MM.1S (cell line): ENCODE results near the gene SSBP3.
A peak's percentile ranks its signal among the peaks of the same experiment; 100 is the strongest.

Source experiments
- DNase-seq: peaks from one replicate; pipeline ENCODE4 v3.0.0-alpha.2; 2015
- H2AFZ ChIP-seq: fragments of 300-600 bp; sonication (generic); 2 replicates; pipeline ENCODE4 v1.6.0; 2016; ENCODE audit warnings: antibody characterized with exemption, low read length
- H3F3A ChIP-seq: fragments of 300-600 bp; sonication (generic); 2 replicates; pipeline ENCODE4 v1.6.1; 2016; ENCODE audit warnings: mild to moderate bottlenecking, antibody characterized with exemption, low read length, moderate library complexity, mixed read lengths; ENCODE audit not compliant: insufficient read depth
- H3K27ac ChIP-seq: fragments of 300-600 bp; sonication (generic); 2 replicates; pipeline ENCODE4 v1.5.1; 2016; ENCODE audit warnings: mild to moderate bottlenecking, low read length
- H3K27me3 ChIP-seq: fragments of 300-600 bp; sonication (generic); replicated peaks from 2 replicates; pipeline ENCODE4 v1.6.0; 2016; ENCODE audit warnings: low read length; ENCODE audit not compliant: insufficient read depth
- H3K36me3 ChIP-seq: fragments of 300-600 bp; sonication (generic); replicated peaks from 2 replicates; pipeline ENCODE4 v1.6.1; 2016; ENCODE audit warnings: mild to moderate bottlenecking, low read length, mixed read lengths; ENCODE audit not compliant: insufficient read depth
- H3K4me1 ChIP-seq: fragments of 300-600 bp; sonication (generic); 2 replicates; pipeline ENCODE4 v1.6.1; 2016; ENCODE audit warnings: low read length, mixed read lengths
- H3K4me2 ChIP-seq: fragments of 300-600 bp; sonication (generic); 2 replicates; pipeline ENCODE4 v1.6.0; 2016; ENCODE audit warnings: low read depth, low read length
- H3K4me3 ChIP-seq: fragments of 300-600 bp; sonication (generic); 2 replicates; pipeline ENCODE4 v1.5.1; 2016; ENCODE audit warnings: low read length, mixed read lengths
- H3K79me2 ChIP-seq: fragments of 300-600 bp; sonication (generic); 2 replicates; pipeline ENCODE4 v1.6.1; 2016; ENCODE audit warnings: mixed run types, low read length, mixed read lengths
- H3K9ac ChIP-seq: fragments of 300-600 bp; sonication (generic); 2 replicates; pipeline ENCODE4 v1.6.1; 2016; ENCODE audit warnings: low read length, mixed read lengths
- H3K9me2 ChIP-seq: fragments of 300-600 bp; sonication (generic); replicated peaks from 2 replicates; pipeline ENCODE4 v1.6.1; 2016; ENCODE audit warnings: mild to moderate bottlenecking, low read length, mixed read lengths; ENCODE audit not compliant: insufficient read depth
- H3K9me3 ChIP-seq: fragments of 300-600 bp; sonication (generic); replicated peaks from 2 replicates; pipeline ENCODE4 v1.6.1; 2016; ENCODE audit warnings: mild to moderate bottlenecking, low read length, mixed read lengths; ENCODE audit not compliant: insufficient read depth
- H4K20me1 ChIP-seq: fragments of 300-600 bp; sonication (generic); 2 replicates; pipeline ENCODE4 v1.6.1; 2016; ENCODE audit warnings: mild to moderate bottlenecking, low read length, moderate library complexity, mixed read lengths; ENCODE audit not compliant: insufficient read depth
- EZH2 ChIP-seq: fragments of 300-600 bp; sonication (generic); optimal IDR thresholded peaks from 2 replicates; pipeline ENCODE3; 2017; ENCODE audit warnings: low read depth, mild to moderate bottlenecking, antibody characterized with exemption, low read length, mixed read lengths
- EZH2phosphoT487 ChIP-seq: fragments of 300-600 bp; sonication (generic); IDR thresholded peaks from 2 replicates; pipeline ENCODE4 v1.6.1; 2018; ENCODE audit warnings: antibody characterized with exemption, low read length
- TF ChIP-seq, protein P1 (sequence below): fragments of 300-600 bp; sonication (generic); IDR thresholded peaks from 2 replicates; pipeline ENCODE4 v1.5.1; 2016; ENCODE audit warnings: antibody characterized with exemption, low read length, mixed read lengths

SSBP3 gene

DNA sequence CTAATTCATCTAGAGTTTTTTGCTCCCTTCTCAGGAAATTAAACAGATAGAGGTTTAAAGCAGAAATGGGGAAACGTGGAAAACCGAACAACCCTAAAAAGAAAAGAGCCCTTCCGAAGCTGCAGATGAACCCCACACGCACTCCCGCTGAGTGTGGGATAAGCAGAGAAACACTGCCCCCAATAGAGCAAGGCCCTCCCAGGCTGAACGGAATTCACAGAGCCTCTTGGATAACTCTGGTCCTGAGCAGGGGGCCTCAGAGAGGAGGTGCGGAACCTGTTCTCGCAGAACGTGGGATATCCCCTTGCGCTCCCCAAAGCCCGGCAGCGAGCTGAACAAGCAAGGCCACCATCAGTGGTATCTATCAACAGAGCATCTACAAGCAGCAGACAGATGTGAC is 44.9 kb downstream of the SSBP3 start:
- Histone ChIP-seq H3F3A (no peaks in the 10 kb centered on the region), H4K20me1 (0 out of 2 replicates have a peak, but pooled peaks cover 4% of the 10 kb centered on the region), H3K27me3 (no peaks in the 10 kb centered on the region), H3K4me3 (no peak overlapping the region), H3K4me1 (peaks cover 13% of the 10 kb centered on the region), H3K9me3 (no peaks in the 10 kb centered on the region), H3K36me3 (no peaks in the 10 kb centered on the region), H3K27ac (no peak overlapping the region), H3K79me2 (peaks cover 53% of the 10 kb centered on the region), H3K4me2 (no peak overlapping the region), H3K9me2 (no peaks in the 10 kb centered on the region), H2AFZ (no peak overlapping the region), H3K9ac (no peak overlapping the region)
- no peak for TF ChIP-seq EZH2
- TF ChIP-seq, protein P1, sequence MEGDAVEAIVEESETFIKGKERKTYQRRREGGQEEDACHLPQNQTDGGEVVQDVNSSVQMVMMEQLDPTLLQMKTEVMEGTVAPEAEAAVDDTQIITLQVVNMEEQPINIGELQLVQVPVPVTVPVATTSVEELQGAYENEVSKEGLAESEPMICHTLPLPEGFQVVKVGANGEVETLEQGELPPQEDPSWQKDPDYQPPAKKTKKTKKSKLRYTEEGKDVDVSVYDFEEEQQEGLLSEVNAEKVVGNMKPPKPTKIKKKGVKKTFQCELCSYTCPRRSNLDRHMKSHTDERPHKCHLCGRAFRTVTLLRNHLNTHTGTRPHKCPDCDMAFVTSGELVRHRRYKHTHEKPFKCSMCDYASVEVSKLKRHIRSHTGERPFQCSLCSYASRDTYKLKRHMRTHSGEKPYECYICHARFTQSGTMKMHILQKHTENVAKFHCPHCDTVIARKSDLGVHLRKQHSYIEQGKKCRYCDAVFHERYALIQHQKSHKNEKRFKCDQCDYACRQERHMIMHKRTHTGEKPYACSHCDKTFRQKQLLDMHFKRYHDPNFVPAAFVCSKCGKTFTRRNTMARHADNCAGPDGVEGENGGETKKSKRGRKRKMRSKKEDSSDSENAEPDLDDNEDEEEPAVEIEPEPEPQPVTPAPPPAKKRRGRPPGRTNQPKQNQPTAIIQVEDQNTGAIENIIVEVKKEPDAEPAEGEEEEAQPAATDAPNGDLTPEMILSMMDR = no peak
- no peak for TF ChIP-seq EZH2phosphoT487
- no peak for DNase-seq

DNA sequence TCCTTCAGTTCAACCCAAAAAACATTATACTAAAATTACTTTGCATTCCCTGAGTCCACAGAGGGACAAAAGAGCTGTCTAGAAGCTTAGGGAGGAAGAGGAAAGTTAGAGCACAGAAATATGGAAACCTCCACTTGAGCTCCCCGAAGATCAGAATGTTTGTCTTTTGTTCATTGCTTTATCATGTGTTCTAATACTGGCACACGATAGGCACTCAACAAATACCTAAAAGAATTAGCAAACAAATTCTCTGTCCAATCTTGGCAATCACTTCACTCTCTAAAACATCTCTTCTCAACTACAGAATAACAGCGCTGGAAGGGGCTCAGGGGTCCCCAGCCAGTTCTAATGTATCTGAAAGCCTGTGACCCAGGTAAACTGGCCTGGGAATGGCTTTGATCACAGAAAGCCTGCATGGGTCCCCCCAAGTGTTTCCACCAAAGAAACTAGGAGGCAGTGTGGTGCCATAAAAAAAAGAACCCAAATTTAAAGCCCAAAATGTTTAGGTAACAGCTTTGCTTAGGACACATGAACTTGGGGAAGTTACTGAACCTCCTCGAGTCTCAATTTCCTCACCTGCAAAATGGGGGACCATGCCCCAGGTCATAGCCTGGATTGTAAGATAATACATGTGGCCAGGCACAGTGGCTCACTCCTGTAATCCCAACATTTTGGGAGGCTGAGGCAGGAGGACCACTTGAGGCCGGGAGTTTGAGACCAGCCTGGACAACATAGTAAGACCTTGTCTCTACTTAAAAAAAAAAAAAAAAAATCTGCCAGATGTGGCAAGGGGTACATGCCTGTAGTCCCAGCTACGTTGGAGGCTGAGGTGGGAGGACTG is 45.8 kb downstream of the SSBP3 start:
- no peak overlapping the region for H2AFZ ChIP-seq
- no peak for TF ChIP-seq EZH2
- TF ChIP-seq EZH2phosphoT487 = no peak
- TF ChIP-seq, protein P1 = peak; percentile 15; the same call in 1 of the 2 replicates
- no peaks in the 10 kb centered on the region for H3F3A ChIP-seq
- no peak overlapping the region for H3K4me2 ChIP-seq
- no peak overlapping the region for H3K27ac ChIP-seq
- peaks cover 52% of the 10 kb centered on the region for H3K79me2 ChIP-seq
- H3K9me2 ChIP-seq = no peaks in the 10 kb centered on the region
- H3K9ac ChIP-seq = no peak overlapping the region
- DNase-seq = peak; percentile 42
- H3K27me3 ChIP-seq = no peaks in the 10 kb centered on the region
- peaks cover 13% of the 10 kb centered on the region for H3K4me1 ChIP-seq
- H3K9me3 ChIP-seq = no peaks in the 10 kb centered on the region
- 0 out of 2 replicates have a peak, but pooled peaks cover 4% of the 10 kb centered on the region for H4K20me1 ChIP-seq
- no peaks in the 10 kb centered on the region for H3K36me3 ChIP-seq
- no peak overlapping the region for H3K4me3 ChIP-seq

DNA sequence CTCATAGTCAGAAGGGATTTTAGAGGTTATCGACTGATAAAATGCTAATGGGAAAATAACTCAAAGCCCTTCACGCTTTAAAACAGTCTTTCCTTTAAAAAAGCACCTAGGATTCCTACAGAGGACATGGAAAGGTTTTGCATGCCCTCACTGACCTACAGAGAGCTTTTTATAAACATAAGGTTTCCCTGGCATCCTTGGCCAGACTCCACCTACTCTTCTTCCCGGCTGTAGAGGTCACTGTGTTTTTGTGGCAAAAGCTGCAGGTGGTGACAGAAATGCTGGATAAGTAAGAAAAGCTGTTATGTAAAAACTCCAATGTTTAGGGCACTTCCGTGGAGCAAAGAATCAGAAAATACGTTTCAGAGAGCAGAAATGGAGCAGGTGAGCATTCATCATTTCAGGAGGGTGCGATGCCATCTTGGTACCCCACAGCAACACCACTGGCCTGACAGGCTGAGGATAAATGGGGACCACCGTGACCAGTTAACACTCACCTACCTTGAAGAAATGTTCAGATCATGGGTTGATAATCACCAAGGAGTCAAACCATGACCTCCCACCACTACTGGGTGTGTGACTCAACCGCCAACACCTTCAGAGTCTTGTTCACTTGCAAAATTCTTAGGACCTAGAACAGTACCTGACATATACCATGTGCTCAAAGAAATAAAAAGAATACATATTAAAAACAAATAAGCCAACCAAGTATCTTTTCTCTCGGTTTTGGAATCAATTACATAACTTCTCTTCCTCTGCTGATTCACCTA is 46.6 kb downstream of the SSBP3 start:
- H4K20me1 ChIP-seq = 0 out of 2 replicates have a peak, but pooled peaks cover 4% of the 10 kb centered on the region
- no peaks in the 10 kb centered on the region for H3K36me3 ChIP-seq
- H3K79me2 ChIP-seq = peaks cover 48% of the 10 kb centered on the region
- no peak overlapping the region for H3K9ac ChIP-seq
- H2AFZ ChIP-seq = no peak overlapping the region
- peaks cover 11% of the 10 kb centered on the region for H3K4me1 ChIP-seq
- H3K4me2 ChIP-seq = no peak overlapping the region
- H3K9me2 ChIP-seq = no peaks in the 10 kb centered on the region
- no peaks in the 10 kb centered on the region for H3F3A ChIP-seq
- DNase-seq = no peak
- H3K27me3 ChIP-seq = no peaks in the 10 kb centered on the region
- H3K27ac ChIP-seq = no peak overlapping the region
- TF ChIP-seq EZH2phosphoT487 (no peak), EZH2 (no peak)
- TF ChIP-seq, protein P1 = no peak
- no peak overlapping the region for H3K4me3 ChIP-seq
- no peaks in the 10 kb centered on the region for H3K9me3 ChIP-seq
